ENCODE measurements around the gene ADAMTS13.
"Not testable (repeated sequence)": the region's sequence is repeated elsewhere in the genome, so short reads cannot be mapped to it uniquely, and the experiment has no call there.

The ADAMTS13 gene

DNA sequence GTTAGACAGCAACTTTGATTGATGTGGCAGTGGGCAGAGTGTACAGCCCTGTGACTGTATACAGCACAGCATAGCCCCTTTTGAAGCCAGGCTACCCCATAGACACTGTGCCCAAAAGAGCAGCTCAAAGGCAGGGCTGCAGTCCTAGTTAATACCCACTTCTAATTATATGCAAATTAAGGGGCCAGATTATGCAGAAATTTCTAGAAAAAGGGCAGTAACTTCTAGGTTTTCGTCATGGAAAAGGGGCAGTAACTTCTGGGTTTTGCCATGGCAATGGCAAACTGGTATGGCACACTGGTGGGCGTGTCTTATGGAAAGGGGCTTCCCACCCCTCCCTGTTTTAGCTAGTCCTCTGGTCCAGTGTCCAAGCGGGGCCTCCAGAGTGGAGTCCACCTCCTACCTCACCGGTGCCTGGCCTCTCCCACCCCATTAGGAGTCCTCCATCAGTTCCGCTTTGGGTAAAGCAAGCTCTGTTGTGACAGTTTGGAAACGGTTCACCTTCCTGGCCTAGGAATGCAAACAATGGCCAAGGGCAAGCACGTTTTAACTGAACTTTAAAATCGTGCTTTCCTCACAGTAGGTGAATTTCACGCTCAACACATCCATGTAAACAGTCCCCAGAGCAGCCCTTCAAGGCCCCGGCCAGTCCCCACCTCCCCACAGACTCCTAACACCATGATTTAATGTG is 5.6 kb downstream of the ADAMTS13 start:
- no peak for DNase-seq

DNA sequence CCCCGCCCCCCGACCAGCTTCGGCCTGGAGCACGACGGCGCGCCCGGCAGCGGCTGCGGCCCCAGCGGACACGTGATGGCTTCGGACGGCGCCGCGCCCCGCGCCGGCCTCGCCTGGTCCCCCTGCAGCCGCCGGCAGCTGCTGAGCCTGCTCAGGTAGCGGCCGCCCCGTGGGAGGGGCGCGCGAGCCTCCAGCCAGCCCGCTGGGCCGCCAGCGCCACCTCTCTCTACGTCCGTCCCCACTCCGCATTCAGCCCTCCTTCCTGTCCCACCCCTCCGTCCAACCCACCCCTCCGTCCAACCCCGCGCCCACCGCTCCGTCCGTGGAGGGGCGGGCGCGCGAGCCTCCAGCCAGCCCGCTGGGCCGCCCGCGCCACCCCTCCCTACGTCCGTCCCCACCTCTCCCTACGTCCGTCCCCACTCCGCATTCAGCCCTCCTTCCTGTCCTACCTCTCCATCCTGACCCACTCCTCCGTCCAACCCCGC is 6.5 kb downstream of the ADAMTS13 start:
- peak; percentile 55 for DNase-seq

DNA sequence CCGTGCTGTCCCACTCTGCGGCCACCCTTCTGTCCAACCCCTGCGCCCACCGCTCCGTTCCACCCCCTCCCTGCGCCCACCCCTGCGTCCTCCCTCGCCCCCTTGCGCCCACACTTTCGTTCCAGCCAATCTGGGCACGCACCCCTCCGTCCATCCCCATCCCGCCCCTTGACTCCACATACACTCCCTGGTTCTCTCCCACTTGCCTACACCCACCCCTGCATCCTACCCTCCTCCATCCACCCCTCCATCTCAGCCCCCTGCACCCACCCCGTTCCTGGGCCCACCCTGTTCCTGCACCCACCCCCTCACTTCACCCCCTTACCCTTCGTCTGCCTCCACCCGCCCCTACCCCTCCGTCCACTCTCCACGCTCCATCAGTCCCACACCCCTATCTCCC is 7.0 kb downstream of the ADAMTS13 start:
- DNase-seq: no peak

DNA sequence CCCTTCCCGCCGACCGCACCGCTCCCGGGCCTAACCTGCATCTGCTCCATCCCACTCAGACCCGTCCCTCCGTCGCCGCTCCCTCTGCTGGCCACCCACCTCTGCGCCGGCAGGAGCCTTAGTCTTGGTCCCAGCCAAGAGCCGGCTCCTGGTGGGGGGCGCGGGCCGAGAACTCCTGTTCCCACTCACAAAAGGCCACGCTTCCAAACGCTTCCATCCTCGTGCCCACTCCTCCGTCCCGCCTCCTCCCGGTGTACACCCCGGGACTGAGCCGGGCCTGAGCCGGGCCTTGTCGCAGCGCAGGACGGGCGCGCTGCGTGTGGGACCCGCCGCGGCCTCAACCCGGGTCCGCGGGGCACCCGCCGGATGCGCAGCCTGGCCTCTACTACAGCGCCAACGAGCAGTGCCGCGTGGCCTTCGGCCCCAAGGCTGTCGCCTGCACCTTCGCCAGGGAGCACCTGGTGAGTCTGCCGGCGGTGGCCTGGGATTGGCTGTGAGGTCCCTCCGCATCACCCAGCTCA is 7.5 kb downstream of the ADAMTS13 start:
- DNase-seq: peak; percentile 58

DNA sequence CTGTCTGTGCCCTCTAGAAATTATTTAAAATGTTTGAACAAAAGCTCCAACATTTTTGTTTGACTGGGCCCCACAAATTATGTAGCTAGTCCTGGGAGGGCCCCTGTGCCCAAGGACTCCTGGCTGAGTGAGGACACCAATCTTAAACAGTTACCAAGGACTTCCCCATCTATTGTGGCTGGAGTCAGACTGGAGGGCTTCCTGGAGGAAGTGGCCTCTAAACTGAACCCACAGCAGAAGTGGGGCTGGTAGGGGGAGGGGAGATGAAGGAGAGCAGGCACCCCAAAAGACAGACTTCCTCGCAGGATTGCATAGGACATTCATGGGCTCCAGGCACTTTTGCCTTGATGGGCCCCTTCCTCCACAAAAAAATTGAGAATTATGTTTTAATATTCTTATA is 8.1 kb downstream of the ADAMTS13 start:
- no peak for DNase-seq

DNA sequence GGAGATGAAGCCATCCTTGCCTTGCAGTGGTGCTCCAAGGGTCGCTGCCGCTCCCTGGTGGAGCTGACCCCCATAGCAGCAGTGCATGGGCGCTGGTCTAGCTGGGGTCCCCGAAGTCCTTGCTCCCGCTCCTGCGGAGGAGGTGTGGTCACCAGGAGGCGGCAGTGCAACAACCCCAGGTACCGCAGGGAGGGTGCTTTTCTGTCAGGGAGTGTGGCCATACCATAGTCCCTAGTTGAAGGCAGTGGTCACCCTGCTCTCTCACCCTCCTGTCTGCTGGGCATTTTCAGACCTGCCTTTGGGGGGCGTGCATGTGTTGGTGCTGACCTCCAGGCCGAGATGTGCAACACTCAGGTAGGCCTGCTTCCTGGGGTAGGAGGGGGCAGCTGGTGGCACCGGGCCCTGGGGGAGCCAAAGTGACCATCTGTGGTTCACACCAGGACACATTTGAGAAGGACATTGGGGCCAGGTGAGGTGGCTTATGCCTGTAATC is 11.2 kb downstream of the ADAMTS13 start:
- DNase-seq: no peak

DNA sequence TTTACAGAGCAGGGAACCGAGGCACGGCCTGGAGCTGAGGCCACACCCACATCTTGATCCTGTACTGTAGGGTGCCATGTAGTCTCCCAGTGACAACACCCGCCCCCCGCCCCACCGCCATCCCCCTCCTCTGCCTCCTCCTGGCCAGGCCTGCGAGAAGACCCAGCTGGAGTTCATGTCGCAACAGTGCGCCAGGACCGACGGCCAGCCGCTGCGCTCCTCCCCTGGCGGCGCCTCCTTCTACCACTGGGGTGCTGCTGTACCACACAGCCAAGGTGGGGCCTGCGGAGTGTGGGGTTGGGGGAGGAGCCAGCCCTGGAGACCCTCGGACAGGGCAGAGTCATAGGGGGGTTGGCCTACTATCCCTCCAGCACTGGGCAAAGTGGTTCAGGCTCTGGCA is 14.5 kb downstream of the ADAMTS13 start:
- no peak for DNase-seq

DNA sequence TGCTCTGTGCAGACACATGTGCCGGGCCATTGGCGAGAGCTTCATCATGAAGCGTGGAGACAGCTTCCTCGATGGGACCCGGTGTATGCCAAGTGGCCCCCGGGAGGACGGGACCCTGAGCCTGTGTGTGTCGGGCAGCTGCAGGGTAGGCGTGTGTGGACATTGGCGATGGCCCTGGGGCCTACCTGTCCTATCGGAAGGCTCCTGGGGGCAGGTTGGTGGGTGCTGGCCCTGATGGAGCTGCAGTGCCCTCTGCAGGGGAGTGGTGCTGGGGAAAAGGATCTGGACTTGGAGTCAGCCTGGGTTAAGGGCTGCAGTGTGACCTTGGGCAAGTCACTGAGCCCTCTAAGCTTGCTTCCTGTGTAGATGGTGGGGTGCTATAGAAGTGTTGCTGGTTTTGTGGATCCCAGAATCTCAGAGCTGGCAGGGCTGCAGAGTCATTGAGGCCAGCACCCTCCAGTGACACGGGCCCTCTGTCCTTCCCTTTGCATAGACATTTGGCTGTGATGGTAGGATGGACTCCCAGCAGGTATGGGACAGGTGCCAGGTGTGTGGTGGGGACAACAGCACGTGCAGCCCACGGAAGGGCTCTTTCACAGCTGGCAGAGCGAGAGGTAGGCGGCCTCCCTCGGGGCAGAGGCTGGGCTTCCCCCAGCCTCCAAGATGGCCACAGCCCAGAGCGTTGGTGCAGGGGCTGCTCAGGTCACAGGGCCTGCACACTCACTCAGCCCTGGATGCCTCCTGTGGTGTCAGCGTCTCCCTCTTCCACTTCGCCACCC is 15.8 kb downstream of the ADAMTS13 start:
- DNase-seq: no peak

DNA sequence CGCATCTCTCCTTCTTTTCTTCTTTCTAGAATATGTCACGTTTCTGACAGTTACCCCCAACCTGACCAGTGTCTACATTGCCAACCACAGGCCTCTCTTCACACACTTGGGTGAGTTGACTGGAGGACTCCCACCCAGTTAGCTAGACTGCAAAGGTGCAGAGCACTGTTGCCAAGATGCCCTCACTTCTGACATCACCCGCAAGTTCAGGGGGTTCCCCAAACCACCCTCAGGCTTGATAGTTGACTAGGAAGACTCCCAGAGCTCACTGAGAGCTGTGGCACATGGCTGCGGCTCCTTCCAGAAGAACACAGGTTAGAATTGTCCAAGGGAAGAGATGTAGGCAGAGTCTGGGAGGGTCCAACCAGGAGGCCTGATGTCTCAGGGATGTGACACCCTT is 17.2 kb downstream of the ADAMTS13 start:
- no peak for DNase-seq

DNA sequence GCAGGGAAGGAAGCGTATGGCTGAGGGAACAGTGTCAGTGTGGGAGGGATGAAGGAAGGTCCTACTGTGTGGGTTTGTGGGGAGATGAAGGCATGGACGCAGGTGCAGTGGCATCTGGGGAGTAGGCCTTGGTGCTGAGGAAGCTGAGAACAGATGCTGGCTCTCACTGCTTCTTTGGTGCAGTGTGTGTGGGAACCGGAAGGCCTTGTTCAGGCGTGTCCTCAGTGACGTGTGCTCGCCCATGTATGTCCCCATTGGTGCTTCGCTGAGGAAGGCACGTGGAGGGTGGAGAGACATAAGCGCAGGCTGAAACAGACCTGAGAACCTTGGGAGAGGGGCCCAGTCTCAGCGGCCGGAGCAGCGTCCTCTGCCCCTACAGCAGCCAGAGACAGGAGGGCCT is 18.7 kb downstream of the ADAMTS13 start:
- DNase-seq: no peak

DNA sequence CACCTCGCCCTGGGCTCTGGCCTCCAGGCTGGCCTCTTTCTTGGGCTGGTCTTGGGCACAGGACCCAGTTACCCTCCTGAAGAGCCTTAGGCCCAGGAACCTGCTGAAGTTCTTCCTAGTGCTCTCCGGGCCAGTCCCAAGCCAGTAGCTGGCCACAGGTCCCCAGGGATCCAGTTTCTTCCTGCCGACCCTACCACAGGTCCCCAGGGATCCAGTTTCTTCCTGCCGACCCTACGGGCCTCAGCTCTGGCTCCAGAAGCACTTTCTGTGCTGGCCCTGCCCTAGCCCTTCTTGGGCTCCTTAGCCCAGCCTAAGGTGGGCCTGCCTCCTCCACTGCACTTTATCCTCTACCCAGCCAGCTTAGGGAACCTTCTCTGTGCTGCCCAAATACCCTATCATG is 19.4 kb downstream of the ADAMTS13 start:
- no peak for DNase-seq

DNA sequence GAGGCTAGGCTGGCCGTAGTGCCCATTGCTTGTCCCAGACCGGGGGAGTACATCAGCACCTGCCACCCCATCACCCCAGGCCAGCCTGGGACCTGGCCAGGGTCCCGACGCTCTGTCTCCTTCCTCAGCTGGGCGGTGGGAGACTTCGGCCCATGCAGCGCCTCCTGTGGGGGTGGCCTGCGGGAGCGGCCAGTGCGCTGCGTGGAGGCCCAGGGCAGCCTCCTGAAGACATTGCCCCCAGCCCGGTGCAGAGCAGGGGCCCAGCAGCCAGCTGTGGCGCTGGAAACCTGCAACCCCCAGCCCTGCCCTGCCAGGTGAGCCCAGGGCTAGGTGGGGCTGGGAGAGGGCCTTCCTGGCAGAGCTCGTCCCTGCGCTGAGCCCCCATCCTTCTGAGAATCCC is 21.1 kb downstream of the ADAMTS13 start:
- no peak for DNase-seq

DNA sequence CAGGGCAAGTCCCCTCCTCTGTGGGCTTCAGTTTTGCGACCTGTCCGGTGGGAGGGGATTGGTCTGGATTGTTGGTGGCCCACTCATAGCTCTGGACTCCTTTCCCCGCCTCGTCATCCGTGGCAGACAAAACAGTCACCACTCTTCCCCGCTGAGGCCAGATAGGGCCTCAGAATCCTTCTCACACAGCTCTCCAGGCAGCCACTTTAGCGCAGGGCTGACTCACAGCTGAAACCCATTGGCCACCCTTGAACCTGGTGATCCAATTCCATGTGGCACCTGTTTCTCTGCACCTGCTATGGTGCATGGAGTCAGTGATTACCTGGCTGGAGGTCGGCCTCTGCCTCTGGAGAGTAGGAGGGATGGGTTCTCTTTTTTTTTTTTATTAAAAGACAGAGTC is 21.8 kb downstream of the ADAMTS13 start:
- DNase-seq: no peak

DNA sequence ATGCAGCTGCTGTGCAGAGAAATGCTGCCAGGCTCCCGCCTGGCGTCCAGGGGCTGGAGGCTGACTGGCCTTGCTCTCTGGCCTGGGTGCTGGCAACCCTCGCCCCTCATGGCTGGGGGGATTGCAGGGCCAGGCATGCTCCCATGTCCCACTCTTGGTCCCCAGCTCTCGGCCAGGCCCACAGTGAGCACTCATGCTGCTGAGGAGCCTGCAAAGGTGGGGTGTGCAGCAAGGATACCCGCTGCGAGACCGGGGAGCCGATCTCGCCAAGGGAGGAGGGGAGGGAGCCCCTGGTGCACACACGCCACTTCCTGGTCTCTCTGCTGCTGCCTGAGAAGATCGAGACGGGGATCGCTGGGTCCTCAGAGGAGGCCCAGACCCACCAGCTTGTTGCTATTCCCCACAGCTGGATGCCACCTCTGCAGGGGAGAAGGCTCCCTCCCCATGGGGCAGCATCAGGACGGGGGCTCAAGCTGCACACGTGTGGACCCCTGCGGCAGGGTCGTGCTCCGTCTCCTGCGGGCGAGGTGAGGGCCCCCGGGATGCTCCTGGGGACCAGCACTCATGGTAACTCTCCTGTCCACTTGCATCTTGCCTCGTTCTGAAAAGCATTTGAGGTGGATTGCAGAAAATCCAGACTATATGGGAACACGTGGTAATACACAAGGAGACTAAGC is 23.3 kb downstream of the ADAMTS13 start:
- DNase-seq: no peak

DNA sequence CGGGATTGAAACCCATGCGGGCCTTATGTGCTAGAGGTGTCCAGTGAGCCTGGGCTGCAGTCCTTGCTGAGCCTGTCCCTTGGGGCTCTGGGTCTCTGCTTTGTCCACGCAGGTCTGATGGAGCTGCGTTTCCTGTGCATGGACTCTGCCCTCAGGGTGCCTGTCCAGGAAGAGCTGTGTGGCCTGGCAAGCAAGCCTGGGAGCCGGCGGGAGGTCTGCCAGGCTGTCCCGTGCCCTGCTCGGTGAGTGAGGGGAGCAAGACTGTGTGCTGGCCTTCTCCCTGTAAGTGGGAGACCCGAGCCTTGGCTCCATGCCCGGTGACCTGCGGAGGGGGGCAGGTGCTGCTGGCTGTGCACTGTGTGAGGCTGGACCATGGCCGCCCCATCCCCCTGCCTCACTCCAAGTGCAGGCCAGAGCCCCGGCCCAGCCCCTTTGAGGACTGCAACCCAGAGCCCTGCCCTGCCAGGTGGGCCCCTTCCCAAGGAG is 26.4 kb downstream of the ADAMTS13 start:
- DNase-seq: no peak

DNA sequence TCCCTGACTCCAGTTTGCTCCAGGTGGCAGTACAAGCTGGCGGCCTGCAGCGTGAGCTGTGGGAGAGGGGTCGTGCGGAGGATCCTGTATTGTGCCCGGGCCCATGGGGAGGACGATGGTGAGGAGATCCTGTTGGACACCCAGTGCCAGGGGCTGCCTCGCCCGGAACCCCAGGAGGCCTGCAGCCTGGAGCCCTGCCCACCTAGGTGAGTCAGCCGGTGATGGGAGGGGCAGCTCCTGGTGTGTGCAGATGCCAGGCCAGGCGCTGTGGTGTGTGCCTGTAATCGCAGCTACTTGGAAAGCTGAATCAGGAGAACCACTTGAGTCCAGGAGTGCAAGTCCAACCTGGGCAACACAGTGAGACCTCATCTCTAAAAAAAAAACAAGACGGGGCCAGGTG is 27.6 kb downstream of the ADAMTS13 start:
- no peak for DNase-seq

DNA sequence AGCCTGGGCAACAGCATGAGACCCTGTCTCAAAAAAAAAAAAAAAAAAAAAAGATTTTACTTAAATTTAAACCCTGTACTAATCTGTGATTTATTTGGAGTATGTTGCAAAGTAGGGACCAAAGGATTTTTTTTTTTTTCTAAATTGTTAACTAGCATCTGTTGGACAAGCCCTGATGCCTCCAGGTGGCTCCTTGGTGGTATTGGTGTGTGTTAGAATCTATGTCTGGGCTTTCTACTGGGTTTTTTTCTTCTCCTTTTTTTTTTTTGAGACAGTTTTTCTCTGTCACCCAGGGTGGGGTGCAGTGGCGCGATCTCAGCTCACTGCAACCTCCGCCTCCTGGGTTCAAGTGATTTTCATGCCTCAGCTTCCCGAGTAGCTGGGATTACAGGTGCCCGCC is 29.7 kb downstream of the ADAMTS13 start:
- not testable (repeated sequence) for DNase-seq

DNA sequence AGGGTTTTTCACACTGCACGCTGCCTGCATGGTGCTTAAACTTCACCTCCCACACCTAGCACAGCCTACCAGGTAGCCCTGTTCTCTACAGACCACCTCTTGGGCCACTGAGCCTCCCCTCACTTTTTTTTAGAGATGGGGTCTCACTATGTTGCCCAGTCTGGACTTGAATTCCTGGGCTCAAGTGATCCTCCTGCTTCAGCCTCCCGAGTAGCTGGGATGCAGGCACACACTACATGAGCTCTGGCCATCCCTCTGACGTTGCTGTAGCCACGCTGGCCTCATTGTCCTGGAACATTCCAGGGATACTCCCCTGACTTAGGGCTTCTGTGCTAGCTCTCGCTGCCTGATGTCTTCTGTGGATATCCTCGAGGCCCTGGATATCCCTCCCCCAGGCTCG is 30.4 kb downstream of the ADAMTS13 start:
- DNase-seq: no peak

DNA sequence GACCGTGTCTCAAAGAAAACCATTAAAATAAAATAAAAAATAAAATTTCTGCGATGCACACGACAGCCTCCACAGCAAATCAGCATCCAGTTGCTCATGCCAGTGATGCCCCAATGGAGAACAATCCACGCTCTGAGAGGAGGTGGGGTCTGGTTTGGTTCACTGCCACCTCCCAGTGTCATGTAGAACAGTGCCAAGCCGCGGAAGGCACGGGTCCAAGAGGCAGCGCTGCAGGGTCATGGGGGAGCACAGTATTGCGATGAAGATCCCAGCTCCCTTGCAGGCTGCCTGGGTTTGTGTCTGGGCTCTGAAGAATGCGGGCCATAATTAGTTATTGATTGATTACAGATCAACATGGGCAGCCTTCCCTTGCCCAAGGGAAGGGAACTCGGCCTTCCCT is 31.5 kb downstream of the ADAMTS13 start:
- DNase-seq: no peak

DNA sequence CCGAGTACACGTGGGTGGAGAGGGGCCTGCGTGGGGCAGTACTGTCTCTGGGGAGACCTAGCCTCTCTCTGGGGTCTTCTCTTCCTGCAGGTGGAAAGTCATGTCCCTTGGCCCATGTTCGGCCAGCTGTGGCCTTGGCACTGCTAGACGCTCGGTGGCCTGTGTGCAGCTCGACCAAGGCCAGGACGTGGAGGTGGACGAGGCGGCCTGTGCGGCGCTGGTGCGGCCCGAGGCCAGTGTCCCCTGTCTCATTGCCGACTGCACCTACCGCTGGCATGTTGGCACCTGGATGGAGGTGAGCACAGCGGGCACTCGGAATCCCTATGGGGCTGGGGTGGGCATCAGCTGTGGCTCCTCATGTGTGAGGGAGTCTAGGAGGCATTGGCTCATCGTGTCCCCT is 32.2 kb downstream of the ADAMTS13 start:
- DNase-seq: no peak

DNA sequence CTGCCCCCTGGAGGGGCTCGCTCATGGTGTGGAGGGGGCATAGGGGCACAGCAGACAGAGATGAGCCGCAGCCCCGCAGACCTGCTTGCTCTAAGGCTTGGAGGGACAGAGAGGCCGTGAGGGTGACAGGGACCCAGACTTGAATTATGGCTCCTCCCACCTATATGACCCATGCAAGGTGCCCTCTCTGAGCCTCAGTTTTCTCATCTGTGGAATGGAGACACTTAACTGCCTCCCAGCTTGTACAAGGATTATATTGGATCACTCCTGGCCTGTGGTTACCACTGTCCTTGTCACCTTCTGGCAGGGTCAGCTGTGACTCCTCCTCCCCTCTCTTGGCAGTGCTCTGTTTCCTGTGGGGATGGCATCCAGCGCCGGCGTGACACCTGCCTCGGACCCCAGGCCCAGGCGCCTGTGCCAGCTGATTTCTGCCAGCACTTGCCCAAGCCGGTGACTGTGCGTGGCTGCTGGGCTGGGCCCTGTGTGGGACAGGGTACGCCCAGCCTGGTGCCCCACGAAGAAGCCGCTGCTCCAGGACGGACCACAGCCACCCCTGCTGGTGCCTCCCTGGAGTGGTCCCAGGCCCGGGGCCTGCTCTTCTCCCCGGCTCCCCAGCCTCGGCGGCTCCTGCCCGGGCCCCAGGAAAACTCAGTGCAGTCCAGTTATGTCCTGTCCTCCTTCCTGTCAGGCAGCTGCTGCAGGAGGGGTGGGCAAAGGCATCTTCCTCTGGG is 32.9 kb downstream of the ADAMTS13 start:
- DNase-seq: no peak

DNA sequence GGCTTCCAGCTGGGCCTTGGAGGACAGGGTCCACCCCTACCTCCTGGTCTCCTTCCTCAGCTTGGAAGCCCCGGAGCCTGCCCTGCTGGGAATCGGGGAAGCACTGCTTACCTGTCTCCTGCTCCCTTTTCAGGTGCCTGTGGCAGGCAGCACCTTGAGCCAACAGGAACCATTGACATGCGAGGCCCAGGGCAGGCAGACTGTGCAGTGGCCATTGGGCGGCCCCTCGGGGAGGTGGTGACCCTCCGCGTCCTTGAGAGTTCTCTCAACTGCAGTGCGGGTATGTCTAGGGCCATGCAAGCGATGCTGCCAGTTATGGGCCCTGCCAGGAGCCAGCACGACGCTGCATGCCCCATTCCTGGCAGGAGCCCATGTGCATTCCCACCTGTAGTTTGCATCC is 33.8 kb downstream of the ADAMTS13 start:
- DNase-seq: no peak

DNA sequence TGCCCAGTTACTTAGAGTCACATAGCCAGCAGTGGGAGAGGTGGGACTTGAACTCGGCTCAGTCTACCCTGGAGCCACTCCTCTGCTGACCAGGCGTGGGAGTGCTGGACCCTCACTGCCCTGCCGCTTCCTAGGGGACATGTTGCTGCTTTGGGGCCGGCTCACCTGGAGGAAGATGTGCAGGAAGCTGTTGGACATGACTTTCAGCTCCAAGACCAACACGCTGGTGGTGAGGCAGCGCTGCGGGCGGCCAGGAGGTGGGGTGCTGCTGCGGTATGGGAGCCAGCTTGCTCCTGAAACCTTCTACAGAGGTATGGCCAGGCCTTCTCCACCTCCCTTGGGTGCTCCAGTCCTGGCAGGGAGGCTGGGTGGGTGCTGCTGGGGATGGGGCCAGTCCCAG is 34.2 kb downstream of the ADAMTS13 start:
- no peak for DNase-seq

Measured in right forelimb (tissue), 1 donor.